Natural killer cell (primary cell): ENCODE results near the gene NOB1. TPM values are rescaled to one million over a fixed set of nuclear protein-coding genes. Genes with fewer than 3 reads are reported as not detected.

Experiments
- ATAC-seq, 3 donors: fragments of 150-1000 bp in 2 of 3; fragments of 200-7000 bp in 1 of 3; cut with Tn5 transposase; 1 replicate in 1 of 3; 2 replicates in 2 of 3; pipeline ENCODE4 v1.10.0; 2021; ENCODE audit warnings: mild to moderate bottlenecking in 2 of 3, moderate library complexity in 2 of 3
- DNase-seq, 2 donors: peaks; one replicate each; pipeline versions ENCODE4 v3.0.0 to v3.0.0-alpha.2; 2013 to 2021; ENCODE audit warnings: mixed read lengths in 1 of 2
- H3K27ac ChIP-seq: one replicate; pipeline ENCODE4 v1.5.1; 2013; ENCODE audit warnings: mild to moderate bottlenecking, low read length
- H3K27me3 ChIP-seq: one replicate; pipeline ENCODE4 v1.6.1; 2013; ENCODE audit warnings: low read length; ENCODE audit not compliant: control insufficient read depth, insufficient read depth
- H3K36me3 ChIP-seq: one replicate; pipeline ENCODE4 v1.6.1; 2013; ENCODE audit warnings: low read length; ENCODE audit not compliant: control insufficient read depth, insufficient read depth
- H3K4me1 ChIP-seq: one replicate; pipeline ENCODE4 v1.6.1; 2013; ENCODE audit warnings: low read length; ENCODE audit not compliant: control insufficient read depth, insufficient read depth
- H3K4me3 ChIP-seq: one replicate; pipeline ENCODE4 v1.5.1; 2013; ENCODE audit warnings: low read length
- H3K9me3 ChIP-seq: one replicate; pipeline ENCODE4 v1.6.1; 2013; ENCODE audit warnings: low read length; ENCODE audit not compliant: control insufficient read depth, insufficient read depth
- H3K27ac Mint-ChIP-seq, 2 donors: one replicate each; pipeline ENCODE4 v1.8.0; 2022; ENCODE audit warnings: mild to moderate bottlenecking in 2 of 2, mixed read lengths in 2 of 2, moderate library complexity in 1 of 2
- H3K27me3 Mint-ChIP-seq, 2 donors: one replicate each; pipeline ENCODE4 v1.8.0; 2022; ENCODE audit warnings: low read depth in 2 of 2, mixed read lengths in 2 of 2
- H3K36me3 Mint-ChIP-seq: one replicate; pipeline ENCODE4 v1.8.0; 2022; ENCODE audit warnings: mixed read lengths
- H3K4me1 Mint-ChIP-seq, 2 donors: one replicate each; pipeline ENCODE4 v1.8.0; 2022; ENCODE audit warnings: mixed read lengths in 2 of 2
- H3K4me3 Mint-ChIP-seq: one replicate; pipeline ENCODE4 v1.8.0; 2022; ENCODE audit warnings: mild to moderate bottlenecking, moderate library complexity, mixed read lengths
- H3K9me3 Mint-ChIP-seq, 2 donors: one replicate each; pipeline ENCODE4 v1.8.0; 2022; ENCODE audit warnings: mixed read lengths in 2 of 2
- CTCF ChIP-seq: fragments of 200-600 bp; IDR thresholded peaks from one replicate; pipeline ENCODE4 v1.8.0; 2022; ENCODE audit warnings: antibody characterized with exemption
- WGBS: methylation state at CpG from one replicate; pipeline ENCODE4 v1.1.7; 2013; ENCODE audit warnings: missing lambda C conversion rate; ENCODE audit not compliant: insufficient coverage; 5-methylcytosine and 5-hydroxymethylcytosine counted together
- intact Hi-C: fragments of 100-400 bp; cut with micrococcal nuclease; formaldehyde crosslinking; loops from one replicate; pipeline ENCODE4 v1.14.2; 2022
- total RNA-seq, 4 donors: library from RNA; stranded (reverse); fragments of 120-200 nt in 1 of 4; gene quantifications; one replicate each; pipeline versions ENCODE4 v1.2.3 to v1.2.4, GENCODE V29; 2013 to 2022

The NOB1 gene
- total RNA-seq, 3 donors from 2014 or later (not counting 1 experiment from before 2014, with no cell fraction given): 20.9 to 34.4 (median 32.0) TPM

DNA sequence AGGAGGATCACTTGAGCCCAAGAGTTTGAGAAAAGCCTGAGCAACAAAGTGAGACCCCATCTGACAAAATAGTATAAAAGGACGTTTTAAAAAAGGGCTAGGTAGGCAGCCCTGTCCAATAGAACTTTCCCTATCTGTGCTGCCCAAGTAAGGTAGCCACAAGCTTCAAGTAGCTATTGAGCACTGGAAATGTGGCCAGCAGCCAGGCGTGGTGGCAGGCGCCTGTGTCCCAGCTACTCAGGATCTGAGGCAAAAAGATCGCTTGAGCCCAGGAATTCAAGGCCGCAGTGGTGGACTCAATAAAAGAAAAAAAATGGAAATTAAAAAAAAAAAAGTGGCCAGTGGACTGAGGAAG is 26.8 kb downstream of the NOB1 start:
- intact Hi-C loops: loop anchor here (2.0 kb wide), 1 partner anchor 27 kb away; the partner anchor contains the start of gene NOB1
- Mint-ChIP-seq H3K36me3 (no peaks in the 10 kb centered on the region), H3K27ac (peak overlapping the region in 1 of 2 donors; percentile 86), H3K4me1 (peaks cover 17 to 19% of the 10 kb centered on the region in 2 donors), H3K27me3 (no peaks in the 10 kb centered on the region), H3K9me3 (no peaks in the 10 kb centered on the region), H3K4me3 (peak overlapping the region; percentile 21)
- ATAC-seq: no peak
- H3K27ac ChIP-seq: no peak overlapping the region
- 96% methylated on average over 5 of the region's 5 CpGs for WGBS
- H3K9me3 ChIP-seq: no peaks in the 10 kb centered on the region
- H3K4me1 ChIP-seq: peaks cover 20% of the 10 kb centered on the region
- no peaks in the 10 kb centered on the region for H3K36me3 ChIP-seq
- no peak for DNase-seq
- no peaks in the 10 kb centered on the region for H3K27me3 ChIP-seq
- no peak overlapping the region for H3K4me3 ChIP-seq
- TF ChIP-seq CTCF: no peak

DNA sequence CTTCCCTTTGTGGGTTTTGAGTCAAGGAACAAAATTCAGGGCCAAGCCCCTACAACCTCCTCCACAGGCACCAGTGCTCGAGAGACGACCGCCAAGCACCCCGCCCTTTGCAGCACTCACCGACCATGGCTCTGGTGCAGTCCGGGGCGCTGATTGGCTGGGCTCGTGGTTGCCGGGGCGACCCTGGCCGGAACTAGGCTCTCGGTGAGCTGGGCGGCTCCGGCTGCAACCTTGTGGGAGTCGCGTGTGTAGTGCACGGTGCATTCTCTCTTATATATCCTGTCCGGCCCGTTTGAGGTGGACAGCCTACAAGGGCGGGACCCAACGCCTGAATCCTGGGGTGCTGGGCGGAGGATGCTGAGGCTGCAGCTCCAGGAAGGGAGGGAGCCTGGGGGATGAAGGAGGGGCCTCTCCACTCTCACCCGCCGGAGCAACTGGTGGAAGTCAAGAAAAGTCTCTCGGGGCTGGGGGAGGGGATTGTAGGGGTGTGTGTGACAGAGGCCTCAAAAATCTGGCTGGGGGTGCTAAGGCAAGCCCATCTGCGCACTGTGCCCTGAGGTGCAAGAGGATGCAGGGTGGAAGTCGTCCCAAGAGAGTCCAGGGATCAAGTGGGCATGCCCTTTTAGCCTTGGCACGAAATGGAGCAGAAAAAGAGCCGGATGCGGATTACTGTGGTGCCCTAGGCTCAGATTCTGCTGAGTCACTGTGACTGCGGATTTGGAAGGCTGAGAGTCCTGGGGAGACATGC is 28.2 kb downstream of the NOB1 start, which contains the start of gene NQO1:
Gene NQO1 (minus strand): TSS at position 248 of the 748 bp plus-strand sequence. CDS start 121 bp downstream, at position 127.
- Histone ChIP-seq H3K27ac (peak within 1 kb of the TSS; percentile 69), H3K27me3 (no peaks in the 10 kb centered on the region), H3K9me3 (no peaks in the 10 kb centered on the region), H3K36me3 (no peaks in the 10 kb centered on the region), H3K4me3 (peak within 1 kb of the TSS; percentile 60), H3K4me1 (peaks cover 20% of the 10 kb centered on the region)
- under 1% methylated on average over 31 of the region's 31 CpGs for WGBS
- Mint-ChIP-seq H3K9me3 (no peaks in the 10 kb centered on the region), H3K36me3 (no peaks in the 10 kb centered on the region), H3K27me3 (no peaks in the 10 kb centered on the region), H3K4me3 (peak within 1 kb of the TSS; percentile 95), H3K27ac (peak within 1 kb of the TSS; percentile 86 to 97), H3K4me1 (peaks cover 17 to 19% of the 10 kb centered on the region in 2 donors)
- ATAC-seq (peak; percentile 98 to 99 (median 98)), DNase-seq (peak; percentile 78 to 85)
- intact Hi-C loops: loop anchor here (2.0 kb wide), 1 partner anchor 28 kb away; the partner anchor contains the start of gene NOB1
- TF ChIP-seq CTCF: no peak

DNA sequence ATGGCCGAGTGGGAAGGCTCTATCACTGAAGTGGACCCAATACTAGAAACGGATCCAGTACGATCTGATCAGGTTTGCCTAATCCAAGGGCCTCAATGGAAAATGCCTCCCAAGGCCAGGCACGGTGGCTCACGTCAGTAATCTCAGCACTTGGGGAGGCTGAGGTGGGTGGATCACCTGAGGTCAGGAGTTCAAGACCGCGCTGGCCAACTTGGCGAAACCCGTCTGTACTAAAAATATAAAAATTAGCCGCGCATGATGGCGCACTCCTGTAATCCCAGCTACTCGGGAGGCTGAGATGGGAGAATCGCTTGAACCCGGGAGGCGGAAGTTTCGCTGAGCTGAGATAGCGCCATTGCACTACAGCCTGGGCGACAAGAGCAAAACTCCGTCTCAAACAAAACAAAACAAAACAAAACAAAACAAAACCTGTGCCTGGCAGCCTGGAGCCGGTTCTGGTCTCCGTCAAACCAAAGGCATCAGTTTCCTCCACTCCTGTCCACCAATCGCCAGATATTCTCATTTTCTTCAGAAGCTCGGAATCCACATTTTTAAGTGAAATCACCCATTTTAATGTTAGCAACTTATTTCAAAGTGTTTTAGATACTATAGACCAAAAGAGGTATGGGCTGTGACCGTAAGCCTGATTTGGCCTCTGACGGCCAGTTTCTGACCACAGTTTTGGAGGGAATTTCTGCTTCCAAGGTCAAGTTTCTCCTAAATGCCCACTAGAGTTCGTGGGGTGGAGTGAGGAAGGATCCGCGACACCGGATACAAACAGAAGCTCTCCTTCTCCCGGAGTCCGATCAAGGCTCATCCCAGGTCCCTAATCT is 29.0 kb downstream of the NOB1 start:
- DNase-seq: no peak
- H3K27me3 Mint-ChIP-seq: no peaks in the 10 kb centered on the region
- peaks cover 17 to 19% of the 10 kb centered on the region in 2 donors for H3K4me1 Mint-ChIP-seq
- ATAC-seq: no peak
- peak overlapping the region; percentile 86 to 97 for H3K27ac Mint-ChIP-seq
- intact Hi-C loops: loop anchor here (2.0 kb wide), 1 partner anchor 29 kb away; the partner anchor contains the start of gene NOB1
- peak overlapping the region; percentile 95 for H3K4me3 Mint-ChIP-seq
- peak overlapping the region; percentile 69 for H3K27ac ChIP-seq
- no peaks in the 10 kb centered on the region for H3K27me3 ChIP-seq
- no peaks in the 10 kb centered on the region for H3K36me3 Mint-ChIP-seq
- no peaks in the 10 kb centered on the region for H3K36me3 ChIP-seq
- 75% methylated on average over 32 of the region's 32 CpGs for WGBS
- H3K9me3 Mint-ChIP-seq: no peaks in the 10 kb centered on the region
- TF ChIP-seq CTCF: no peak
- peaks cover 20% of the 10 kb centered on the region for H3K4me1 ChIP-seq
- H3K9me3 ChIP-seq: no peaks in the 10 kb centered on the region
- peak overlapping the region; percentile 60 for H3K4me3 ChIP-seq
